Tibial nerve (tissue), 3 donors: ENCODE measurements around the gene MN1.

Experiments
- POLR2A ChIP-seq, 2 donors: fragments of 450-650 bp; IDR thresholded peaks; one replicate each; pipeline ENCODE4 v1.6.1; 2017; ENCODE audit warnings: antibody characterized with exemption in 2 of 2, mild to moderate bottlenecking in 2 of 2, moderate library complexity in 2 of 2
- TF ChIP-seq, protein P1 (sequence below), 5 experiments: fragments of 200-600 bp in 3 of 5; fragments of 450-650 bp in 2 of 5; sonication (generic) in 3 of 5; IDR thresholded peaks; one replicate each; pipeline ENCODE4 v1.5.1; 2016 to 2019; ENCODE audit warnings: antibody characterized with exemption in 5 of 5, mild to moderate bottlenecking in 3 of 5, moderate library complexity in 2 of 5

DNA sequence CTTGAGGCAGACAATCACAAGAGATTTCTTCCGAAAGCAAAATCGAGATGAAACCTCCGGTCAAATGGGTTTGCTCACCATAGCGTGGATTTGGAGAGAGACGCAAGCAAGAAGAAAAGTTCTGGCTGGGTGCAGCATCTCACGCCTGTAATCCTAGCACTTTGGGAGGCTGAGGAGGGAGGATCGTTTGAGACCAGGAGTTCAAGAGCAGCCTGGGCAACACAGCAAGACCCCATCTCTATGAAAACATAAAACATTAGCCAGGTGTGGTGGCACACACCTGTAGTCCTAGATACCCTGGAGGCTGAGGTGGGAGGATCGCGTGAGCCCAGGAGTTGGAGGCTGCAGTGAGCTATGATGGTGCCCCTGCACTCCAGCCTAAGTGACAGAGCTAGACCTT is 24.4 kb downstream of the MN1 start:
- TF ChIP-seq, protein P1, sequence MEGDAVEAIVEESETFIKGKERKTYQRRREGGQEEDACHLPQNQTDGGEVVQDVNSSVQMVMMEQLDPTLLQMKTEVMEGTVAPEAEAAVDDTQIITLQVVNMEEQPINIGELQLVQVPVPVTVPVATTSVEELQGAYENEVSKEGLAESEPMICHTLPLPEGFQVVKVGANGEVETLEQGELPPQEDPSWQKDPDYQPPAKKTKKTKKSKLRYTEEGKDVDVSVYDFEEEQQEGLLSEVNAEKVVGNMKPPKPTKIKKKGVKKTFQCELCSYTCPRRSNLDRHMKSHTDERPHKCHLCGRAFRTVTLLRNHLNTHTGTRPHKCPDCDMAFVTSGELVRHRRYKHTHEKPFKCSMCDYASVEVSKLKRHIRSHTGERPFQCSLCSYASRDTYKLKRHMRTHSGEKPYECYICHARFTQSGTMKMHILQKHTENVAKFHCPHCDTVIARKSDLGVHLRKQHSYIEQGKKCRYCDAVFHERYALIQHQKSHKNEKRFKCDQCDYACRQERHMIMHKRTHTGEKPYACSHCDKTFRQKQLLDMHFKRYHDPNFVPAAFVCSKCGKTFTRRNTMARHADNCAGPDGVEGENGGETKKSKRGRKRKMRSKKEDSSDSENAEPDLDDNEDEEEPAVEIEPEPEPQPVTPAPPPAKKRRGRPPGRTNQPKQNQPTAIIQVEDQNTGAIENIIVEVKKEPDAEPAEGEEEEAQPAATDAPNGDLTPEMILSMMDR (IDR thresholded peaks at IDR 0.05): no peak
- TF ChIP-seq POLR2A (IDR thresholded peaks at IDR 0.05): no peak
